ENCODE data around the gene LRP1B.

The LRP1B gene

DNA sequence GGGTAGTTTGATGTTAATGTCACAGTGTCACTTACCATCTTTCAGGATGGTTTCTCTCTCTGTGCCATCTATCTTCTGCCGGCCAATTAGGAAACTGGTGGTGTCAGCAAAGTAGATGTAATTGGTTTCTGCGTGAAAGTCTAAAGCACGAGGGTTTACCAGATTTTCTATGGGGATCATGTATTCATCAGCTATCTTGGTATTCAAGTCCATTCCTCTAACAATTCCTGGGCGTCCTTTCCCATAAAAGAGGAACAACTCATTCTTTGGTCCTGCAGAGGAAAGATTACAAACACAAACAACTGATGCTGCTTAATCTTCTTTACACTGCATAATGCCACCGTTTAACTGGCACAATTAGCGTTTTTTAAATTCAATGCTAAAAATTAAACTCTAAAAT is 1081.9 kb downstream of the LRP1B start:
- no peaks in the 10 kb centered on the region for H4K20me1 ChIP-seq (ENCODE audit: insufficient read depth, low read length)
- H3K27ac ChIP-seq (ENCODE audit: low read length), result no peak overlapping the region
- no peak overlapping the region for H2AFZ ChIP-seq (ENCODE audit: low read length)
- H3K36me3 ChIP-seq (replicated peaks; ENCODE audit: insufficient read depth, low read length), result no peaks in the 10 kb centered on the region
- no peak overlapping the region for H3K9ac ChIP-seq (ENCODE audit: low read length)
- no peaks in the 10 kb centered on the region for H3K27me3 ChIP-seq (replicated peaks; ENCODE audit: insufficient read depth, low read length)
- TF ChIP-seq EZH2 (optimal IDR thresholded peaks at IDR 0.05; ENCODE audit: low read depth, low read length) (no peak), EZH2phosphoT487 (IDR thresholded peaks at IDR 0.05; ENCODE audit: low read length) (no peak)
- TF ChIP-seq, protein P1, sequence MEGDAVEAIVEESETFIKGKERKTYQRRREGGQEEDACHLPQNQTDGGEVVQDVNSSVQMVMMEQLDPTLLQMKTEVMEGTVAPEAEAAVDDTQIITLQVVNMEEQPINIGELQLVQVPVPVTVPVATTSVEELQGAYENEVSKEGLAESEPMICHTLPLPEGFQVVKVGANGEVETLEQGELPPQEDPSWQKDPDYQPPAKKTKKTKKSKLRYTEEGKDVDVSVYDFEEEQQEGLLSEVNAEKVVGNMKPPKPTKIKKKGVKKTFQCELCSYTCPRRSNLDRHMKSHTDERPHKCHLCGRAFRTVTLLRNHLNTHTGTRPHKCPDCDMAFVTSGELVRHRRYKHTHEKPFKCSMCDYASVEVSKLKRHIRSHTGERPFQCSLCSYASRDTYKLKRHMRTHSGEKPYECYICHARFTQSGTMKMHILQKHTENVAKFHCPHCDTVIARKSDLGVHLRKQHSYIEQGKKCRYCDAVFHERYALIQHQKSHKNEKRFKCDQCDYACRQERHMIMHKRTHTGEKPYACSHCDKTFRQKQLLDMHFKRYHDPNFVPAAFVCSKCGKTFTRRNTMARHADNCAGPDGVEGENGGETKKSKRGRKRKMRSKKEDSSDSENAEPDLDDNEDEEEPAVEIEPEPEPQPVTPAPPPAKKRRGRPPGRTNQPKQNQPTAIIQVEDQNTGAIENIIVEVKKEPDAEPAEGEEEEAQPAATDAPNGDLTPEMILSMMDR (IDR thresholded peaks at IDR 0.05; ENCODE audit: low read length), result no peak
- H3K4me3 ChIP-seq (ENCODE audit: low read length), result no peak overlapping the region
- no peak for DNase-seq
- no peaks in the 10 kb centered on the region for H3F3A ChIP-seq (ENCODE audit: insufficient read depth, low read length)
- no peaks in the 10 kb centered on the region for H3K9me2 ChIP-seq (replicated peaks; ENCODE audit: insufficient read depth, low read length)
- no peaks in the 10 kb centered on the region for H3K79me2 ChIP-seq (ENCODE audit: low read length)
- H3K9me3 ChIP-seq (replicated peaks; ENCODE audit: insufficient read depth, low read length), result no peaks in the 10 kb centered on the region
- no peak overlapping the region for H3K4me2 ChIP-seq (ENCODE audit: low read depth, low read length)
- no peaks in the 10 kb centered on the region for H3K4me1 ChIP-seq (ENCODE audit: low read length)

DNA sequence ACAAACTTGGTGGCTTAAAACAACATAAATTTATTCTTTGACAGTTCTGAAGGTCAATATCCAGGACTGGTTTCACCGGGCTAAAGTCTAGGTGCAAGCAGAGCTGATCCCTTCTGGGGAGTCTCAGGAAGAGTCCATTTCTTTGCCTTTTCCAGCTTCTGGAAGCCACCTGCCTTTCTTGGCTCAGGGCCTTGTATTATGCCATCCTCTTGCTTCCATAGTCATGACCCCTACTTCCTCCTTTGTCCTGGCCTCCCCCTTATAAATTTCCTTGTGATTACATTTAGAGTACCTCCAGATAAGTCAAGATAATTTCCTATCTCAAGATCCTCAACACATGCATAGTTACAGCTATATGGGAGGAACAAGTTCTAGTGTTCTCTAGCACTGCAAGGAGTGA is 1089.5 kb downstream of the LRP1B start:
- H3K4me2 ChIP-seq (ENCODE audit: low read depth, low read length), result no peak overlapping the region
- no peaks in the 10 kb centered on the region for H3K79me2 ChIP-seq (ENCODE audit: low read length)
- TF ChIP-seq EZH2phosphoT487 (IDR thresholded peaks at IDR 0.05; ENCODE audit: low read length), result no peak
- TF ChIP-seq, protein P1 (IDR thresholded peaks at IDR 0.05; ENCODE audit: low read length), result no peak
- no peak for TF ChIP-seq EZH2 (optimal IDR thresholded peaks at IDR 0.05; ENCODE audit: low read depth, low read length)
- no peaks in the 10 kb centered on the region for H3K9me3 ChIP-seq (replicated peaks; ENCODE audit: insufficient read depth, low read length)
- no peaks in the 10 kb centered on the region for H3K9me2 ChIP-seq (replicated peaks; ENCODE audit: insufficient read depth, low read length)
- no peaks in the 10 kb centered on the region for H4K20me1 ChIP-seq (ENCODE audit: insufficient read depth, low read length)
- no peaks in the 10 kb centered on the region for H3F3A ChIP-seq (ENCODE audit: insufficient read depth, low read length)
- H3K27ac ChIP-seq (ENCODE audit: low read length), result no peak overlapping the region
- H3K4me1 ChIP-seq (ENCODE audit: low read length), result no peaks in the 10 kb centered on the region
- no peak overlapping the region for H3K4me3 ChIP-seq (ENCODE audit: low read length)
- no peak overlapping the region for H3K9ac ChIP-seq (ENCODE audit: low read length)
- H2AFZ ChIP-seq (ENCODE audit: low read length), result no peak overlapping the region
- DNase-seq, result no peak
- no peaks in the 10 kb centered on the region for H3K27me3 ChIP-seq (replicated peaks; ENCODE audit: insufficient read depth, low read length)
- H3K36me3 ChIP-seq (replicated peaks; ENCODE audit: insufficient read depth, low read length), result no peaks in the 10 kb centered on the region

DNA sequence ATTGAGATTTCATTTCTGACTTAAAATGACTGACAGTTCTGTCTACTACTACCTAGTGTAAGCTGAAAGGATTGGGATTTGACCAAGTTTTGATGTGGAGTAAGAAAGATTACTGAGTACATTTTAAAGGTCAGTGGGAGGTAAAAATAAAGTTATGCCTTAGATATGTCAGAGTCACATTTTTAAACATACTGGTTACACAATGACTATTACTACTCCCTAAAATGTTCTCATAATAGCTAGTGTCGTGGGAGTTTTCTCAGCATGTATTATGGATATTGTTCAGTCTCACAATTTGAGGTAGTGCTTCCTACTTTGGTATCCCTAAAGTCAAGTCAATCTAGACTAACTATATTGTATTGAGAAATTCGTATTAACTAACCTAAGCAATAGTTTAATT is 1092.5 kb downstream of the LRP1B start:
- Histone ChIP-seq H3K4me2 (ENCODE audit: low read depth, low read length) (no peak overlapping the region), H3K79me2 (ENCODE audit: low read length) (no peaks in the 10 kb centered on the region), H3K9me3 (replicated peaks; ENCODE audit: insufficient read depth, low read length) (no peaks in the 10 kb centered on the region), H3K27ac (ENCODE audit: low read length) (no peak overlapping the region), H3K9me2 (replicated peaks; ENCODE audit: insufficient read depth, low read length) (no peaks in the 10 kb centered on the region), H2AFZ (ENCODE audit: low read length) (no peak overlapping the region), H3K4me1 (ENCODE audit: low read length) (no peaks in the 10 kb centered on the region), H3K9ac (ENCODE audit: low read length) (no peak overlapping the region), H3F3A (ENCODE audit: insufficient read depth, low read length) (no peaks in the 10 kb centered on the region), H3K36me3 (replicated peaks; ENCODE audit: insufficient read depth, low read length) (no peaks in the 10 kb centered on the region), H3K27me3 (replicated peaks; ENCODE audit: insufficient read depth, low read length) (no peaks in the 10 kb centered on the region), H3K4me3 (ENCODE audit: low read length) (no peak overlapping the region), H4K20me1 (ENCODE audit: insufficient read depth, low read length) (no peaks in the 10 kb centered on the region)
- TF ChIP-seq EZH2phosphoT487 (IDR thresholded peaks at IDR 0.05; ENCODE audit: low read length) (no peak), EZH2 (optimal IDR thresholded peaks at IDR 0.05; ENCODE audit: low read depth, low read length) (no peak)
- TF ChIP-seq, protein P1 (IDR thresholded peaks at IDR 0.05; ENCODE audit: low read length), result no peak
- DNase-seq, result no peak
